ENCODE data around the gene RAB29. TPM values are rescaled to one million over a fixed set of nuclear protein-coding genes. Genes with fewer than 3 reads are reported as not detected.

RAB29 gene
- total and polyA plus RNA-seq, 9 of the 15 experiments (the other 6 are each of a cell fraction or from before 2014, with no cell fraction given): 6.3 to 17.6 (median 8.0) TPM

- TF ChIP-seq BCLAF1 (IDR thresholded peaks at IDR 0.05; ENCODE audit: borderline replicate concordance in 1 of 2, control insufficient read depth in 1 of 2, low read depth in 2 of 2, low read length in 1 of 2) (no peak), TCF3 (CRISPR knock-in tag; IDR thresholded peaks at IDR 0.05) (peak; percentile 76), ETS1 (conservative IDR thresholded peaks at IDR 0.05; ENCODE audit: control insufficient read depth, low read depth, low read length) (peak; percentile 39; the same call in 1 of the 2 replicates), ATF1 (CRISPR knock-in tag; IDR thresholded peaks at IDR 0.05) (no peak), ATF1 (tag; IDR thresholded peaks at IDR 0.05) (no peak), SMAD1 (IDR thresholded peaks at IDR 0.05; ENCODE audit: low read depth, low read length, partially characterized antibody) (no peak), MEIS2 (IDR thresholded peaks at IDR 0.05; ENCODE audit: partially characterized antibody) (peak; percentile 36), HMG20B (CRISPR knock-in tag; IDR thresholded peaks at IDR 0.05) (no peak), DACH1 (IDR thresholded peaks at IDR 0.05; ENCODE audit: partially characterized antibody) (peak; percentile 54), ETV6 (IDR thresholded peaks at IDR 0.05; ENCODE audit: borderline replicate concordance in 1 of 2, low read depth in 2 of 2, low read length in 1 of 2) (no peak), ETV6 (CRISPR knock-in tag; IDR thresholded peaks at IDR 0.05; ENCODE audit: borderline replicate concordance) (no peak), GABPB1 (CRISPR knock-in tag; IDR thresholded peaks at IDR 0.05) (no peak), ZNF212 (CRISPR knock-in tag; IDR thresholded peaks at IDR 0.05) (no peak), NRF1 (conservative IDR thresholded peaks at IDR 0.05 in 1 of 2, IDR thresholded peaks at IDR 0.05 in 1 of 2) (peak in 1 of 2 experiments; percentile 25; a peak in 1 of 4 replicates), SREBF1 (IDR thresholded peaks at IDR 0.05; ENCODE audit: borderline replicate concordance, low read depth, low read length) (no peak)
- TF ChIP-seq, protein P1, sequence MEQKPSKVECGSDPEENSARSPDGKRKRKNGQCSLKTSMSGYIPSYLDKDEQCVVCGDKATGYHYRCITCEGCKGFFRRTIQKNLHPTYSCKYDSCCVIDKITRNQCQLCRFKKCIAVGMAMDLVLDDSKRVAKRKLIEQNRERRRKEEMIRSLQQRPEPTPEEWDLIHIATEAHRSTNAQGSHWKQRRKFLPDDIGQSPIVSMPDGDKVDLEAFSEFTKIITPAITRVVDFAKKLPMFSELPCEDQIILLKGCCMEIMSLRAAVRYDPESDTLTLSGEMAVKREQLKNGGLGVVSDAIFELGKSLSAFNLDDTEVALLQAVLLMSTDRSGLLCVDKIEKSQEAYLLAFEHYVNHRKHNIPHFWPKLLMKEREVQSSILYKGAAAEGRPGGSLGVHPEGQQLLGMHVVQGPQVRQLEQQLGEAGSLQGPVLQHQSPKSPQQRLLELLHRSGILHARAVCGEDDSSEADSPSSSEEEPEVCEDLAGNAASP (IDR thresholded peaks at IDR 0.05): no peak
- TF ChIP-seq, protein P2, sequence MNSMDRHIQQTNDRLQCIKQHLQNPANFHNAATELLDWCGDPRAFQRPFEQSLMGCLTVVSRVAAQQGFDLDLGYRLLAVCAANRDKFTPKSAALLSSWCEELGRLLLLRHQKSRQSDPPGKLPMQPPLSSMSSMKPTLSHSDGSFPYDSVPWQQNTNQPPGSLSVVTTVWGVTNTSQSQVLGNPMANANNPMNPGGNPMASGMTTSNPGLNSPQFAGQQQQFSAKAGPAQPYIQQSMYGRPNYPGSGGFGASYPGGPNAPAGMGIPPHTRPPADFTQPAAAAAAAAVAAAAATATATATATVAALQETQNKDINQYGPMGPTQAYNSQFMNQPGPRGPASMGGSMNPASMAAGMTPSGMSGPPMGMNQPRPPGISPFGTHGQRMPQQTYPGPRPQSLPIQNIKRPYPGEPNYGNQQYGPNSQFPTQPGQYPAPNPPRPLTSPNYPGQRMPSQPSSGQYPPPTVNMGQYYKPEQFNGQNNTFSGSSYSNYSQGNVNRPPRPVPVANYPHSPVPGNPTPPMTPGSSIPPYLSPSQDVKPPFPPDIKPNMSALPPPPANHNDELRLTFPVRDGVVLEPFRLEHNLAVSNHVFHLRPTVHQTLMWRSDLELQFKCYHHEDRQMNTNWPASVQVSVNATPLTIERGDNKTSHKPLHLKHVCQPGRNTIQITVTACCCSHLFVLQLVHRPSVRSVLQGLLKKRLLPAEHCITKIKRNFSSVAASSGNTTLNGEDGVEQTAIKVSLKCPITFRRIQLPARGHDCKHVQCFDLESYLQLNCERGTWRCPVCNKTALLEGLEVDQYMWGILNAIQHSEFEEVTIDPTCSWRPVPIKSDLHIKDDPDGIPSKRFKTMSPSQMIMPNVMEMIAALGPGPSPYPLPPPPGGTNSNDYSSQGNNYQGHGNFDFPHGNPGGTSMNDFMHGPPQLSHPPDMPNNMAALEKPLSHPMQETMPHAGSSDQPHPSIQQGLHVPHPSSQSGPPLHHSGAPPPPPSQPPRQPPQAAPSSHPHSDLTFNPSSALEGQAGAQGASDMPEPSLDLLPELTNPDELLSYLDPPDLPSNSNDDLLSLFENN (IDR thresholded peaks at IDR 0.05; ENCODE audit: low read depth in 2 of 2, low read length in 2 of 2): no peak
Observed at GRCh38 chr1:205811660-205812059, 36.4 kb upstream of the RAB29 start (continued).

All from K562 (cell line).